GM23338 (cell line): ENCODE results near the gene SERP2. TPM values are rescaled to one million over a fixed set of nuclear protein-coding genes. Genes with fewer than 3 reads are reported as not detected.
A peak's percentile ranks its signal among the peaks of the same experiment; 100 is the strongest.

Source experiments
- ATAC-seq: fragments of 200-7000 bp; cut with Tn5 transposase; 3 replicates; pipeline ENCODE4 v1.9.1; 2020
- DNase-seq: peaks from one replicate; pipeline ENCODE4 v3.0.0-alpha.2; 2015; ENCODE audit warnings: low spot score
- H2AFZ ChIP-seq: fragments of 200-600 bp; sonication (generic); 2 replicates; pipeline ENCODE4 v1.8.0; 2016; ENCODE audit warnings: antibody characterized with exemption, mild to moderate bottlenecking, moderate library complexity
- H3F3A ChIP-seq: fragments of 200-600 bp; sonication (generic); replicated peaks from 2 replicates; pipeline ENCODE4 v1.8.0; 2017; ENCODE audit warnings: antibody characterized with exemption, mixed run types, low read depth
- H3K27ac ChIP-seq: fragments of 200-600 bp; sonication (generic); 2 replicates; pipeline ENCODE4 v1.6.1; 2016; ENCODE audit warnings: low read depth
- H3K27me3 ChIP-seq: fragments of 200-600 bp; sonication (generic); 2 replicates; pipeline ENCODE4 v1.8.0; 2016; ENCODE audit warnings: mild to moderate bottlenecking, mixed run types, moderate library complexity; ENCODE audit not compliant: insufficient read depth
- H3K36me3 ChIP-seq: fragments of 200-600 bp; sonication (generic); 2 replicates; pipeline ENCODE4 v1.8.0; 2016; ENCODE audit warnings: mild to moderate bottlenecking; ENCODE audit not compliant: insufficient read depth
- H3K4me1 ChIP-seq: fragments of 200-600 bp; sonication (generic); 2 replicates; pipeline ENCODE4 v1.8.0; 2016; ENCODE audit warnings: mild to moderate bottlenecking, moderate library complexity; ENCODE audit not compliant: insufficient read depth
- H3K4me2 ChIP-seq: fragments of 200-600 bp; sonication (generic); 2 replicates; pipeline ENCODE4 v1.7.1; 2017; ENCODE audit warnings: mixed run types
- H3K4me3 ChIP-seq: fragments of 200-600 bp; sonication (generic); 2 replicates; pipeline ENCODE4 v1.6.1; 2016; ENCODE audit warnings: mixed run types
- H3K79me2 ChIP-seq: fragments of 200-600 bp; sonication (generic); replicated peaks from 2 replicates; pipeline ENCODE4 v1.8.0; 2017; ENCODE audit warnings: mild to moderate bottlenecking; ENCODE audit not compliant: insufficient read depth
- H3K9me2 ChIP-seq: fragments of 200-600 bp; sonication (generic); 2 replicates; pipeline ENCODE4 v1.8.0; 2017; ENCODE audit not compliant: insufficient read depth
- H4K20me1 ChIP-seq: fragments of 200-600 bp; sonication (generic); replicated peaks from 2 replicates; pipeline ENCODE4 v1.8.0; 2017; ENCODE audit warnings: mild to moderate bottlenecking; ENCODE audit not compliant: insufficient read depth
- H3K27ac Mint-ChIP-seq: 2 replicates; pipeline ENCODE4 v1.8.0; 2020; ENCODE audit warnings: inconsistent platforms, mild to moderate bottlenecking, moderate library complexity, mixed read lengths
- H3K27me3 Mint-ChIP-seq: 3 replicates; pipeline ENCODE4 v1.8.0; 2022; ENCODE audit warnings: low read depth, mild to moderate bottlenecking, moderate library complexity, mixed read lengths, inconsistent platforms; ENCODE audit not compliant: insufficient read depth, poor library complexity
- H3K36me3 Mint-ChIP-seq: 3 replicates; pipeline ENCODE4 v1.8.0; 2021; ENCODE audit warnings: low read depth, mild to moderate bottlenecking, inconsistent platforms, moderate library complexity, mixed read lengths
- H3K4me1 Mint-ChIP-seq: 3 replicates; pipeline ENCODE4 v1.8.0; 2020; ENCODE audit warnings: mild to moderate bottlenecking, inconsistent platforms, mixed read lengths
- H3K4me3 Mint-ChIP-seq: 3 replicates; pipeline ENCODE4 v1.8.0; 2021; ENCODE audit warnings: moderate library complexity, mild to moderate bottlenecking, inconsistent platforms, mixed read lengths
- H3K9me3 Mint-ChIP-seq: 3 replicates; pipeline ENCODE4 v1.8.0; 2020; ENCODE audit warnings: moderate library complexity, mild to moderate bottlenecking, inconsistent platforms, mixed read lengths
- CREB1 ChIP-seq: fragments of 250-450 bp; sonication (Bioruptor Pico); IDR thresholded peaks from 2 replicates; pipeline ENCODE4 v1.5.0; 2020; ENCODE audit warnings: low read depth, mild to moderate bottlenecking, moderate library complexity
- CTCF ChIP-seq, 2 experiments: fragments of 200-600 bp in 1 of 2; sonication (generic) in 1 of 2; conservative IDR thresholded peaks; 2 replicates each; pipeline versions ENCODE4 v1.5.1 to v1.6.1; 2016 to 2017; ENCODE audit warnings: antibody characterized with exemption in 2 of 2, low read depth in 2 of 2, mild to moderate bottlenecking in 2 of 2, moderate library complexity in 1 of 2
- ETS1 ChIP-seq: IDR thresholded peaks from 2 replicates; pipeline ENCODE4 v1.6.1; 2016; ENCODE audit warnings: antibody characterized with exemption
- EZH2 ChIP-seq: fragments of 200-600 bp; sonication (generic); IDR thresholded peaks from one replicate; pipeline ENCODE4 v1.8.0; 2017; ENCODE audit warnings: antibody characterized with exemption, mild to moderate bottlenecking, low read depth; ENCODE audit not compliant: unreplicated experiment
- EZH2phosphoT487 ChIP-seq: fragments of 200-600 bp; sonication (generic); IDR thresholded peaks from one replicate; pipeline ENCODE4 v1.8.1; 2018; ENCODE audit warnings: antibody characterized with exemption; ENCODE audit not compliant: unreplicated experiment
- JUNB ChIP-seq: IDR thresholded peaks from one replicate; pipeline ENCODE4 v1.6.1; 2016; ENCODE audit warnings: antibody characterized with exemption; ENCODE audit not compliant: unreplicated experiment
- NANOG ChIP-seq: IDR thresholded peaks from 2 replicates; pipeline ENCODE4 v1.6.1; 2016; ENCODE audit warnings: antibody characterized with exemption, borderline replicate concordance
- POLR2AphosphoS5 ChIP-seq: IDR thresholded peaks from 2 replicates; pipeline ENCODE4 v1.6.1; 2016; ENCODE audit warnings: antibody characterized with exemption, low read depth
- REST ChIP-seq: IDR thresholded peaks from one replicate; pipeline ENCODE4 v1.6.1; 2018; ENCODE audit warnings: antibody characterized with exemption; ENCODE audit not compliant: unreplicated experiment
- STAT1 ChIP-seq: IDR thresholded peaks from one replicate; pipeline ENCODE4 v1.6.1; 2016; ENCODE audit warnings: antibody characterized with exemption; ENCODE audit not compliant: unreplicated experiment
- ZNF114 ChIP-seq: fragments of 250-450 bp; sonication (Bioruptor Pico); IDR thresholded peaks from 2 replicates; pipeline ENCODE4 v1.5.0; 2020; ENCODE audit warnings: mild to moderate bottlenecking, moderate library complexity
- ZNF331 ChIP-seq: fragments of 250-450 bp; sonication (Bioruptor Pico); IDR thresholded peaks from 2 replicates; pipeline ENCODE4 v1.5.0; 2020; ENCODE audit warnings: low read depth, mild to moderate bottlenecking, moderate library complexity
- ZNF462 ChIP-seq: fragments of 250-450 bp; sonication (Bioruptor Pico); IDR thresholded peaks from 2 replicates; pipeline ENCODE4 v1.5.0; 2020; ENCODE audit warnings: mild to moderate bottlenecking, moderate library complexity
- polyA plus RNA-seq: library from polyadenylated mRNA; unstranded; fragments of >200 nt; fragmentation: Nextera tagmentation; extraction: Ambion mirVana; gene quantifications from 2 replicates; pipeline ENCODE4 v1.2.1, GENCODE V29; 2016
- total RNA-seq: library from RNA; depleted of rRNA; stranded (reverse); fragments of >200 nt; shearing (Covaris generic); gene quantifications from 2 replicates; pipeline ENCODE4 v1.2.3, GENCODE V29; 2014

SERP2 gene
- total and polyA plus RNA-seq, 2 experiments from 2014 or later, result 0.59 to 3.4 TPM

- ATAC-seq, result peak; percentile 8
Measured at GRCh38 chr13:44416301-44416700, 42.7 kb downstream of the SERP2 start.

More at GRCh38 chr13:44416301-44416700, 42.7 kb downstream of the SERP2 start:
- H3K4me1 ChIP-seq, result peaks cover 35% of the 10 kb centered on the region
- Mint-ChIP-seq H3K4me1 (peaks cover 54% of the 10 kb centered on the region), H3K27ac (peak overlapping the region; percentile 73; the same call in 1 of the 2 replicates), H3K4me3 (no peak overlapping the region), H3K27me3 (peaks cover 11% of the 10 kb centered on the region), H3K9me3 (peaks cover 10% of the 10 kb centered on the region), H3K36me3 (peaks cover 7% of the 10 kb centered on the region; the same call in 2 of the 3 replicates)
- TF ChIP-seq POLR2AphosphoS5 (no peak), EZH2 (no peak), NANOG (no peak), EZH2phosphoT487 (no peak), STAT1 (no peak), ZNF114 (CRISPR knock-in tag) (no peak), CTCF (conservative IDR thresholded peaks at IDR 0.05; ENCODE audit: low read depth in 2 of 2) (no peak), CREB1 (no peak), ZNF331 (CRISPR knock-in tag) (no peak), JUNB (no peak), ETS1 (no peak), ZNF462 (CRISPR knock-in tag) (no peak), REST (no peak)
- H3K36me3 ChIP-seq, result no peaks in the 10 kb centered on the region
- no peak overlapping the region for H3K27ac ChIP-seq
- no peaks in the 10 kb centered on the region for H3K27me3 ChIP-seq
- H3K4me2 ChIP-seq, result peak overlapping the region; percentile 60
- no peak overlapping the region for H3K4me3 ChIP-seq
- no peaks in the 10 kb centered on the region for H4K20me1 ChIP-seq
- no peaks in the 10 kb centered on the region for H3F3A ChIP-seq
- no peaks in the 10 kb centered on the region; the same call in 1 of the 2 replicates for H3K9me2 ChIP-seq
- H2AFZ ChIP-seq, result peak overlapping the region; percentile 95
- H3K79me2 ChIP-seq, result no peaks in the 10 kb centered on the region
- no peak for DNase-seq
